ENCODE results near the gene FCHO1.
A peak's percentile ranks its signal among the peaks of the same experiment; 100 is the strongest.

DNA sequence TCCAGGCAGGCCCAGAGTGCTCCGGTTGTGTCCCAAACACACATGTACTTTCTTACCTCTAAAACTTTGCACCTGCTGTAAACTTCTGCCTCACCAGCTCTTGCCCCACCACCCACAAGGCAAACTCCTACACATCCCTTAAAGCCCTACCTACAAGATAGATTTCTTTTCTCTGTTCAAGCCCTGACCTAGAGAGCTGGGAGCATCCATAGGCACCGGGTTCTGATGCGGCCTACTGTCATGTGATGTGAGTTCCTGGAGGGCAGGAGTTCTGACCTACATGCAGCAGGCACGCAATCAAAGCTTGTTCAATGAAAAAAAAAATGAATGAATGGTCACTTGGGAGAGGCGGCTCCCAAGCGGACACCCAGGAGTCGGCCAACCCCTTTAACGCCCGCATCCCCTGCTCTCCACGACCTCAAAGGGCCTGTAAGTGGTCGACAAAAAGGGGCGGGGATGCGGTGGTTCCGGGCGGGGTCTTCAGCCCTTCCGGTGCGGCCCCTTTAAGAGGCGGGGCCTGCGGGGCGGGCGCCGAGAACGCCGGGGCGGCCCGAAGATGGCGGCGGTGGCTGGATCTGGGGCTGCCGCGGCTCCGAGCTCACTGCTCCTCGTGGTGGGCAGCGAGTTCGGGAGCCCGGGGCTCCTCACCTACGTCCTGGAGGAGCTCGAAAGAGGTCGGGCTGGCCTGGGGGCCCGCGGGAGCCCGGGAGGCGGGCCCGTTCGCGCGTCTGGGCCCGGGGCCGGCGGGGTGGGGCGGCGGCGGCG, 32.1 kb upstream of the FCHO1 start, which contains the start of gene MAP1S:
- TF ChIP-seq, protein P1, sequence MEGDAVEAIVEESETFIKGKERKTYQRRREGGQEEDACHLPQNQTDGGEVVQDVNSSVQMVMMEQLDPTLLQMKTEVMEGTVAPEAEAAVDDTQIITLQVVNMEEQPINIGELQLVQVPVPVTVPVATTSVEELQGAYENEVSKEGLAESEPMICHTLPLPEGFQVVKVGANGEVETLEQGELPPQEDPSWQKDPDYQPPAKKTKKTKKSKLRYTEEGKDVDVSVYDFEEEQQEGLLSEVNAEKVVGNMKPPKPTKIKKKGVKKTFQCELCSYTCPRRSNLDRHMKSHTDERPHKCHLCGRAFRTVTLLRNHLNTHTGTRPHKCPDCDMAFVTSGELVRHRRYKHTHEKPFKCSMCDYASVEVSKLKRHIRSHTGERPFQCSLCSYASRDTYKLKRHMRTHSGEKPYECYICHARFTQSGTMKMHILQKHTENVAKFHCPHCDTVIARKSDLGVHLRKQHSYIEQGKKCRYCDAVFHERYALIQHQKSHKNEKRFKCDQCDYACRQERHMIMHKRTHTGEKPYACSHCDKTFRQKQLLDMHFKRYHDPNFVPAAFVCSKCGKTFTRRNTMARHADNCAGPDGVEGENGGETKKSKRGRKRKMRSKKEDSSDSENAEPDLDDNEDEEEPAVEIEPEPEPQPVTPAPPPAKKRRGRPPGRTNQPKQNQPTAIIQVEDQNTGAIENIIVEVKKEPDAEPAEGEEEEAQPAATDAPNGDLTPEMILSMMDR (IDR thresholded peaks at IDR 0.05): no peak
- peak in 1 of 2 donors; percentile 60 for TF ChIP-seq POLR2A (IDR thresholded peaks at IDR 0.05)
